H1 (cell line): ENCODE measurements around the gene CSRNP3.

Experiments
- ATF2 ChIP-seq: IDR thresholded peaks from 2 replicates; pipeline ENCODE4 v1.6.1; 2012; ENCODE audit warnings: low read length, inconsistent platforms
- CHD2 ChIP-seq: IDR thresholded peaks from 2 replicates; pipeline ENCODE4 v1.6.1; 2012; ENCODE audit warnings: low read length, improper control_type of control experiment
- EP300 ChIP-seq, 2 experiments: IDR thresholded peaks; 1 replicate in 1 of 2; 2 replicates in 1 of 2; pipeline ENCODE4 v1.6.1; 2011 to 2012; ENCODE audit warnings: low read depth in 2 of 2, low read length in 2 of 2, mild to moderate bottlenecking in 2 of 2, borderline replicate concordance in 1 of 2, inconsistent platforms in 1 of 2, moderate library complexity in 1 of 2
- EZH2 ChIP-seq: fragments of 200-600 bp; sonication (generic); IDR thresholded peaks from 2 replicates; pipeline ENCODE4 v1.7.1; 2012; ENCODE audit warnings: low read depth, mild to moderate bottlenecking, moderate library complexity, low read length, inconsistent platforms; ENCODE audit not compliant: severe bottlenecking
- JUN ChIP-seq: IDR thresholded peaks from 2 replicates; pipeline ENCODE4 v1.6.1; 2011; ENCODE audit warnings: low read depth, mild to moderate bottlenecking, improper control_type of control experiment, low read length
- POLR2A ChIP-seq, 2 experiments: IDR thresholded peaks; 1 replicate in 1 of 2; 2 replicates in 1 of 2; pipeline ENCODE4 v1.6.1; 2011; ENCODE audit warnings: low read depth in 2 of 2, low read length in 2 of 2, mild to moderate bottlenecking in 2 of 2; ENCODE audit errors: control extremely low read depth in 1 of 2
- POLR2AphosphoS5 ChIP-seq: IDR thresholded peaks from 2 replicates; pipeline ENCODE4 v1.6.1; 2011; ENCODE audit warnings: low read depth, low read length
- RAD21 ChIP-seq, 2 experiments: IDR thresholded peaks in 1 of 2; conservative IDR thresholded peaks in 1 of 2; 2 replicates each; pipeline ENCODE4 v1.6.1; 2011; ENCODE audit warnings: low read depth in 2 of 2, low read length in 2 of 2, improper control_type of control experiment in 1 of 2, inconsistent platforms in 1 of 2, mild to moderate bottlenecking in 1 of 2, moderate library complexity in 1 of 2
- RXRA ChIP-seq: IDR thresholded peaks from 2 replicates; pipeline ENCODE4 v1.6.1; 2011; ENCODE audit warnings: low read depth, mild to moderate bottlenecking, low read length, moderate library complexity; ENCODE audit not compliant: insufficient read depth
- TBP ChIP-seq: IDR thresholded peaks from 2 replicates; pipeline ENCODE4 v1.6.1; 2011; ENCODE audit warnings: low read depth, low read length, improper control_type of control experiment
- USF2 ChIP-seq: IDR thresholded peaks from 2 replicates; pipeline ENCODE4 v1.6.1; 2011; ENCODE audit warnings: low read length, improper control_type of control experiment
- YY1 ChIP-seq: IDR thresholded peaks from 2 replicates; pipeline ENCODE4 v1.6.1; 2011; ENCODE audit warnings: low read depth, mild to moderate bottlenecking, low read length
- TF ChIP-seq, protein P1 (sequence below), 3 experiments: IDR thresholded peaks; 1 replicate in 2 of 3; 2 replicates in 1 of 3; pipeline versions ENCODE4 v1.5.1 to v1.6.1; 2011; ENCODE audit warnings: low read length in 3 of 3, mild to moderate bottlenecking in 3 of 3, inconsistent platforms in 2 of 3, low read depth in 1 of 3, moderate library complexity in 1 of 3; ENCODE audit not compliant: insufficient read depth in 1 of 3; ENCODE audit errors: control extremely low read depth in 1 of 3

DNA sequence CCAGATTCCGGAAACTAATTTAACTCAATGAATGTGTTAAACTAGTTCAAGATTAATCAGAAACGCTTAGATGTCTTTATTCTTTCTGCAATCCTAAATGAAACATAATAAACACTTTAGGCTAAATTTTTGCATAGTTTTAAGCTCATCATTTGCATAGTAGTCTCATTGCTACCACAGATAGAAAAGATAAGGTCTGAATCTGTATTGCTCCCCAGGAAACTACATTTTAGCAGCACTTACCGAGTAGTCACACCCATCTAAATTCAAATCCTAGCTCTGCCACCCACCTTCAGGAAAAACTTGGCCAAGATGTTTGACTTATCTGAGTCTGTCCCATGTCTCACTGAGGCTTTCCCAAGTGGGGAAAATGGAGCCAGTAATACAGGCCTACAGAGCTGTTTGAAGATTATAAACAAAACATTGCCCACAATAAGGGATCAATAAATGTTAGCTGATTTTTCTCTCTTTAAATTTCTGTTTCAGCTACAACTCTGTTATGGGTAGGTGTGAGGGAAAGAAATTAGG, 237.5 kb downstream of the CSRNP3 start:
- TF ChIP-seq TBP: no peak
- TF ChIP-seq, protein P1, sequence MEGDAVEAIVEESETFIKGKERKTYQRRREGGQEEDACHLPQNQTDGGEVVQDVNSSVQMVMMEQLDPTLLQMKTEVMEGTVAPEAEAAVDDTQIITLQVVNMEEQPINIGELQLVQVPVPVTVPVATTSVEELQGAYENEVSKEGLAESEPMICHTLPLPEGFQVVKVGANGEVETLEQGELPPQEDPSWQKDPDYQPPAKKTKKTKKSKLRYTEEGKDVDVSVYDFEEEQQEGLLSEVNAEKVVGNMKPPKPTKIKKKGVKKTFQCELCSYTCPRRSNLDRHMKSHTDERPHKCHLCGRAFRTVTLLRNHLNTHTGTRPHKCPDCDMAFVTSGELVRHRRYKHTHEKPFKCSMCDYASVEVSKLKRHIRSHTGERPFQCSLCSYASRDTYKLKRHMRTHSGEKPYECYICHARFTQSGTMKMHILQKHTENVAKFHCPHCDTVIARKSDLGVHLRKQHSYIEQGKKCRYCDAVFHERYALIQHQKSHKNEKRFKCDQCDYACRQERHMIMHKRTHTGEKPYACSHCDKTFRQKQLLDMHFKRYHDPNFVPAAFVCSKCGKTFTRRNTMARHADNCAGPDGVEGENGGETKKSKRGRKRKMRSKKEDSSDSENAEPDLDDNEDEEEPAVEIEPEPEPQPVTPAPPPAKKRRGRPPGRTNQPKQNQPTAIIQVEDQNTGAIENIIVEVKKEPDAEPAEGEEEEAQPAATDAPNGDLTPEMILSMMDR (IDR thresholded peaks at IDR 0.05; ENCODE audit: control extremely low read depth in 1 of 3, insufficient read depth in 1 of 3, low read depth in 1 of 3, low read length in 3 of 3): no peak
- no peak for TF ChIP-seq JUN
- no peak for TF ChIP-seq EZH2
- no peak for TF ChIP-seq USF2
- no peak for TF ChIP-seq CHD2
- no peak for TF ChIP-seq RXRA
- no peak for TF ChIP-seq POLR2AphosphoS5
- TF ChIP-seq YY1: no peak
- no peak for TF ChIP-seq ATF2
- TF ChIP-seq EP300 (IDR thresholded peaks at IDR 0.05; ENCODE audit: borderline replicate concordance in 1 of 2, low read depth in 2 of 2, low read length in 2 of 2): no peak
- TF ChIP-seq POLR2A (IDR thresholded peaks at IDR 0.05; ENCODE audit: control extremely low read depth in 1 of 2, low read depth in 2 of 2, low read length in 2 of 2): no peak
- no peak for TF ChIP-seq RAD21 (IDR thresholded peaks at IDR 0.05 in 1 of 2, conservative IDR thresholded peaks at IDR 0.05 in 1 of 2; ENCODE audit: low read depth in 2 of 2, low read length in 2 of 2)
